GM19043 (cell line): ENCODE data around the gene ALG13.
"Not testable (repeated sequence)": the region's sequence is repeated elsewhere in the genome, so short reads cannot be mapped to it uniquely, and the experiment has no call there.

Experiments
- ATAC-seq: cut with Tn5 transposase; IDR thresholded peaks from one replicate; pipeline ENCODE4 v1.9.1; 2021; ENCODE audit warnings: low read depth; ENCODE audit not compliant: unreplicated experiment

The ALG13 gene

DNA sequence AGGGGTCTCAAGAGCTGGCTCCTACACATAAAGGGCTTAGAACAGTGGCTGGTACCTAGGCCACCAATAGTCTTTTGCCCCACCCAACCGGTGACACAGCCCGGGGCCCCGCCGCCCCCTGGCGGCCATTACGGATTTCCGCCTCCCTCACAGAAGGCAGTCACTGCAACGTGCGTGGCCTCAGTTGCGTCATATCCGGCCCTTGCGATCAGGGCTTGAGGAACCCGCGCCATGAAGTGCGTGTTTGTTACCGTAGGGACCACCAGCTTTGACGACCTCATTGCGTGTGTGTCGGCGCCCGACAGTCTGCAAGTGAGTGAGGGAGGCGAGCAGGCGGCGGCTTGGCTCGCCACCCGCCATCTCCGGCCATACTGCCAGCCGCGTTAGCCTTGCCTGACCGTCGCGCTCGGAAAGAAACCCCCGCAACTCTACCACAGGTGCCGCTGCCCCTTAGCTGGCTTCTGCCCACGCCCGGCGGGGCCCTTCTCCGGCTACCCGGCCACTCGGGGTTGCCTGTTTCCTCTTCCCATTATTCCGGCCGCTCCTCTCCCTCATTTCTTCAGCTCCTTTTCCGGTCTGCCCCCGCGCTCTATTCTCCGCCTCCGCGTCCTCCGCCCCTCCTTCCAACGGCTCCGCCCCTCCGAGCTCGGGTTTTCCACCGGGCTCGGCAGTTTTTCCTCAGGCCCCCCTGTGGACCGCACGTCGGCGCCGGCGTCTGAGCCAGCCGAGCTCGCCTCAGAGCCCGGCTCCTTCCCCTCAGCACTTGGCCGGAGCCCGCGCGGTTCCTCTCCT lies at the start of gene ALG13:
TSS of gene ALG13 (plus strand) at position 183 of the 792 bp plus-strand sequence. CDS start at position 232, 49 bp downstream.
- ATAC-seq, result peak; percentile 97

DNA sequence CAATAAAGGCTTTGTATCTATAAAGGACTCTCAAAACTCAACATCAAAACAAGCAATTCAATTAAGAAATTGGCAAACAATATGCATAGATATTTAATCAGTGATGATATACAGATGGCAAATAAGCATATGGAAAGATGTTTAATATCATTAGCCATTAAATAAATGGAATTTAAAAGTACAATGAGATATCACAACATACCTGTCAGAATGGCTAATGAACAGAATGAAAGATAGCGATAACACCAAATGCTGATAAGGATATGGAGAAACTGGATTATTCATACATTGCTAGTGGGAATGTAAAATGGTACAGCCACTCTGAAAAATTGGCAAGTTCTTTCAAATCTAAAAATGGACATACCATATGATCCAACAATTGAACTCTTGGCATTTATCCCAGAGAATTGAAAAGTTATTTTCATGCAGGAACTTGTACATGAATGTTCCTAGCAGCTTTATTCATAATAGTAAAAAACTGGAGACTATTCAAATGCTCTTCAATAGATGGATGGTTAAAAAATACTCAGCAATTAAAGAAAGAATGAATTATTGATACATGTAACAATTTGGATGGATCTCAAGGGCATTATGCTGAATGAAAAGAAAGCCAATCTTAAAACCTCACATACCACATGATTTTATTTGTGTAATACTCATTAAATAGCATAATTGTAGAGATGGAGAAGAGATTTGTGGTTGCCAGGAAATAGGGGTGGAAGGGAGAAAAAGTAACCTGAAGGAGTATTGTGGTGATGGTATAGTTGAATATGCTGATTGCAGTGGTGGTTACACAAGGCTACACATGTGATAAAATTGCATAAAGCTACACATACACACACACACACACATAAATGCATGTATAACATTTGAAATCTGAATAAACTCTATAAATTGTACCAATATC lies 45.9 kb upstream of the ALG13 start:
- ATAC-seq, result no peak

DNA sequence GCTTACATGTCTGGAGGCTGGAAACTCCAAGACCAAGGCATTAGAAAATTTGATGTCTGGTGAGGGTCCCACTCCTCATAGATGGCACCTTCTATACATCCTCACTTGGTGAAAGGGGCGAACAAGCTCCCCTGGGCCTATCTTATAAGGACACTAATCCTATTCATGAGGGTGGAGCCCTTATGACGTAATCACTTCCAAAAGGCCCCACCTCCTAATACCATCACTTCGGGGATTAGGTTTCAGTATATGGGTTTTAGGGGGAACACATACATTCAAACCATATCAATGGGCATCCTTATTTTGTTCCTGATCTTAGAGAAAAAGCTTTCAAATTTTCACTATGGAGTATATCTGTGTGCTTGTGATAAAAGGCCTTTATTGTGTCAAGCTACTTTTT lies 39.0 kb upstream of the ALG13 start:
- no peak for ATAC-seq

DNA sequence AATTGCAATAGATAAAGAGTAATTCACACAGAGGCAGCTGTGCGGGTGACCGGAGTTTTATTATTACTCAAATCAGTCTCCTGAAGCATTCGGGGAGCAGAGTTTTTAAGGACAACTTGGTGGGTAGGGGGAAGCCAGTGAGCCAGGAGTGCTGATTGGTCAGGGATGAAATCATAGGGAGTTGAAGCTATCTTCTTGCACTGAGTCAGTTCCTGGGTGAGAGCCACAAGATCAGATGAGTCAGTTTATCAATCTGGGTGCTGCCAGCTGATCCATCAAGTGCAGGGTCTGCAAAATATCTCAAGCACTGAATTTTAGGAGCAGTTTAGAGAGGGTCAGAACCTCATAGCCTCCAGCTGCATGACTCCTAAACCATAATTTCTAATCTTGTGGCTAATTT lies 35.8 kb upstream of the ALG13 start:
- ATAC-seq, result not testable (repeated sequence)

DNA sequence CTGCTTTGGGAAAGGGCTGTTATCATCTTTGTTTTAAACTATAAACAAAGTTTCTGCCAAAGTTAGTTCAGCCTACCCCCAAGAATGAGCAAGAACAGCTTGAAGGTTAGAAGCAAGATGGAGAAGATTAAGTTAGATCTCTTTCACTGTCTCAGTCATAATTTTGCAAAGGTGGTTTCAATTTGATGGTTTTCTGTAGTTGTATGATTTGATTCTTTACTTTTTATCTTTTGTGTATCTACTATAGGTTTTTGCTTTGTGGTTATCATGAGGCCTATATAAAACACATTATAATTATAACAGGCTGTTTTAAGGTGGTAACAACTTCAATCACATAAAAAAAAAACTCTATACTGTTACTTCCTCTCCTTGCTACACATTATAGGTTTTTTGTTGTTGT lies 35.4 kb upstream of the ALG13 start:
- no peak for ATAC-seq

DNA sequence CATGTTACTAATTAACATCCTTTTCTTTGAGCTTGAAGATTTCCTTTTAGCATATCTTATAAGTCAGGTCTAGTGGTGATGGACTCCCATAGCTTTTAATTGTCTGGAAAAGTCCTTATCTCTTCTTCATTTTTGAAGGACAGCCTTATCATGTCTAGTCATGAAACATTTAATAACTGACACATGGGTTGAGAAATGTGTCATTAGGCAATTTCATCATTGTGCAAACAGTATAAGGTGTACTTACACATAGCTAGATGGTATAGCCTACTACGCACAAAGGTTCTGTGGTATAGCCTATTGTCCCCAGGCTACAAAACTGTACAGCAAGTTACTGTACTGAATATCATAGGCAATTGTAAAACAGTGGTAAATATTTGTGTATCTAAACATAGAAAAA lies 34.5 kb upstream of the ALG13 start:
- ATAC-seq, result no peak

DNA sequence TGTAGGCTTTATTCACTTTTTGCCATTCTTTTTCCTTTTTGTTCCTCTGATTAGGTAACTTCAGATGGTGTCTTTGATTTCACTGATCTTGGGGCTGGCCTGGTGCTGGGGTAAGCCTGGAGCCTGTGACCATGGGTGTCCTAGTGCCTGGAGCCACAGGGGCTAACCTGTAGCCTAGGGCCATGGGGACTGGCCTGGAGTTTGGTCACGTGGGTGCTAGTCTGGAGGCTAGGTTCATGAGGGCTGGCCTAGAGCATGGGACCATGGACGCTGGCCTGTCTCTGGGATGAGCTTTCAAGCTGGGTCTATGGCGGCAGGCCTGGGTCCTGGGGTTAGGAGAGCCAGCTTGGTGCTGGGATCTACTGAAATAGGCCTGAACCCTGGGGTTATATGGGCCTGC lies 32.2 kb upstream of the ALG13 start:
- no peak for ATAC-seq

- no peak for ATAC-seq
Observed at GRCh38 chrX:111649638-111650037, 31.3 kb upstream of the ALG13 start.

- no peak for ATAC-seq
Observed at GRCh38 chrX:111650845-111651244, 30.1 kb upstream of the ALG13 start.

DNA sequence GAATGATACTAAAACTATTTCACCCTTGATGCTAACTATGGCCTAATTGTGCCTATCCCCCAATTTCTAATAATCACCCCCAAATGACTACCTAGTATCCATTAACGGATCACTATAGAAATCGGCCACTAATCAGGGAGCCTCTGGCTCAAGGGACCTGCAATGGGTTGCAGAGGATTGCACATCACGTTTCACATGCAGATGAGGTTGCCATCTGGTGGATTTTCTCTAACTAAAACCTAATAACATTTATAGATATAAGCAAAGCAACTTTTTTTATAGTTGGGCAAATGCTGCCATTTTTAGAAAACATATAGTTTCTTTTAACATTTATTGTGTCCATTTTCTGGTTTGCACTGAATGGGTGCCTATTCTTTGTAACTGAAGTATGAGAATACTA lies 28.3 kb upstream of the ALG13 start:
- no peak for ATAC-seq

DNA sequence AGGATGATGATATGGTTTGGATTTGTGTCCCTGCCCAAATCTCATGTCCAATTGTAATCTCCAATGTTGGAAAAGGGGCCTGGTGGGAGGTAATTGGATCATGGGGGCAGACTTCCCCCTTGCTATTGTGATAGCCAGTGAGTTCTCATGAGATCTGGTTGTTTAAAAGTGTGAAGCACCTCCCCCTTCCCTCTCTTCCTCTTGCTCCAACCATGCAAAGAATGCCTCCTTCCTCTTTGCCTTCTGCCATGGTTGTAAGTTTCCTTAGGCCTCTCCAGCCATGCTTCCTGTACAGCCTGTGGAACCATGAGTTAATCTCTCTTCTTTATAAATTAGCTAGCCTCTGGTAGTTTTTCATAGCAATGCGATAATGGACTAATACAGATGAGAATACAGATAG lies 19.7 kb upstream of the ALG13 start:
- ATAC-seq, result no peak

- ATAC-seq, result no peak
Observed at GRCh38 chrX:111662292-111662691, 18.7 kb upstream of the ALG13 start.

- no peak for ATAC-seq
Observed at GRCh38 chrX:111671668-111672067, 9.3 kb upstream of the ALG13 start.

DNA sequence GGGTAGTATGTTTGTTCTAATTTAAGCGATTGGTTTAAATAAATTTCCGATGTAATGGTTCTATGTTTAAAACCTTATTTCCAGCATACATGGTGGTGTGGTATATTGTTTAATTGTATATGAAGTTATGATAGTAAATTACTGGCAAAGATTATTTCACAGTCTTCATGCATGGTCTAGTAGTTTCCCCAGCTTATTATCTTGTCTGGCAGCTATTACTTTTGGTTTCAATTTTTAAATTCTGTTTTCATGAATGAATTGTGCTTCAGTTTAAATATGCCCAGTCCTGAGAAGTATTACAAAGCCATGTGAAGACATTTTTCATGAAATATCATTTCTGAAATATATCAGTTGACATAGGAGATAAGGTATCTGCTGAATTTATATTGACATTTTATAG lies 6.3 kb downstream of the ALG13 start:
- ATAC-seq, result no peak

GRCh38 chrX:111695297-111695880 lies 14.4 kb downstream of the ALG13 start:
- no peak for ATAC-seq

- ATAC-seq, result no peak
Observed at GRCh38 chrX:111719426-111720210, 38.6 kb downstream of the ALG13 start.

GRCh38 chrX:111728096-111728495 lies 47.1 kb downstream of the ALG13 start:
- no peak for ATAC-seq

DNA sequence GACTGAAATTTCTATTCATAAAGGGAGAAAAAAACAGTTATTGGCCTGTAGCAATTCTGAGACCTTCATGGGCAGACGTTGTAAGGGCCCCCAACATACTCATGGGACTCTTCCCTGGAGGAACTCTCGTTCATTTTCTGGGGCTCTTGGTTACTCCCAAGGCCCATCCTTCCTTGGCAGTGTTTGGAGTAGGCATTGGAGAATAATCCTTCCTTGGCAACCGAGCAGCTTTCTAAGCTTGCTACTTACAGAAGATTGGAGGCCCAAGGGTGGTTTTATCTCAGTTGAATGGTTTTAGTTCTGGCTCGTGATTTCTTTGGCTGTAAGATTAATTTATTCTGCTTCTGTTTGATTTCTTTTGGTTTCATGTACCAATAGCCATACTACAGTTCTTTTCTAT lies 50.4 kb downstream of the ALG13 start:
- no peak for ATAC-seq

GRCh38 chrX:111736571-111736970 lies 55.6 kb downstream of the ALG13 start:
- ATAC-seq, result no peak

GRCh38 chrX:111742018-111742417 lies 61.0 kb downstream of the ALG13 start:
- no peak for ATAC-seq

DNA sequence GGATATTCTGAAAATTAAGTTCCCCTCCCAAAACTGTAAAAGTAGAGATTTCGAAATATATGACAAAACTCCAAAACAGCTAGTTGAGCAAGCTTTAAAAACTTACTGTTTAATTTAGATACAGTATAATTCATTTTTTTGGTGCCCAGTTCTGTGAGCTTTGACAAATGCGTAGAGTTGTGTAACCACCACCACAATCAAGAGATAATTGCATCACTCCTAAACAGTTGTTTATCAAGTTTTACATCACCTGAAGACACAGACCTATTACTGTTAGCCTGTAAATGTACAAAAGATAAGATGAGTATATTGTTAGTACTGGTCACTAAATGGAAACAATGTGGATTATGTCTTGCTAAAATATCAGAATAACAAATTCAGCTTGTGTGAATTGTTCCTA lies 62.3 kb downstream of the ALG13 start:
- no peak for ATAC-seq
